SU-DHL-6 (cell line): ENCODE results near the gene NDUFS7.

Experiments
- H2AFZ ChIP-seq: fragments of 200-600 bp; sonication (generic); 2 replicates; pipeline ENCODE4 v1.6.1; 2014; ENCODE audit warnings: low read depth, mild to moderate bottlenecking, moderate library complexity, mixed read lengths, antibody characterized with exemption, low read length; ENCODE audit not compliant: severe bottlenecking
- H3F3A ChIP-seq: fragments of 200-600 bp; shearing (Covaris generic); 2 replicates; pipeline ENCODE4 v1.6.0; 2016; ENCODE audit warnings: antibody characterized with exemption, mild to moderate bottlenecking; ENCODE audit not compliant: insufficient read depth
- H3K27ac ChIP-seq: fragments of 200-600 bp; sonication (generic); 2 replicates; pipeline ENCODE4 v1.5.1; 2016; ENCODE audit warnings: low read depth, mild to moderate bottlenecking, low read length, moderate library complexity, mixed read lengths
- H3K27me3 ChIP-seq: fragments of 200-600 bp; sonication (generic), shearing (Covaris generic); 2 replicates; pipeline ENCODE4 v1.6.0; 2014; ENCODE audit warnings: mild to moderate bottlenecking, low read length
- H3K36me3 ChIP-seq: fragments of 200-600 bp; sonication (generic); 2 replicates; pipeline ENCODE4 v1.6.1; 2014; ENCODE audit warnings: mild to moderate bottlenecking, low read length, mixed read lengths
- H3K4me2 ChIP-seq: fragments of 300-600, 200-600 bp; shearing (Covaris generic), sonication (generic); 2 replicates; pipeline ENCODE4 v1.6.0; 2014; ENCODE audit warnings: low read length, low read depth, mild to moderate bottlenecking; ENCODE audit not compliant: poor library complexity, severe bottlenecking
- H3K4me3 ChIP-seq: fragments of 200-600 bp; sonication (generic); 2 replicates; pipeline ENCODE4 v1.5.1; 2014; ENCODE audit warnings: antibody characterized with exemption, low read length, mild to moderate bottlenecking, mixed read lengths; ENCODE audit not compliant: insufficient read depth, poor library complexity, severe bottlenecking
- H3K79me2 ChIP-seq: fragments of 200-600 bp; sonication (generic); 2 replicates; pipeline ENCODE4 v1.6.1; 2014; ENCODE audit warnings: mild to moderate bottlenecking, low read length, moderate library complexity; ENCODE audit not compliant: insufficient read depth
- H3K9ac ChIP-seq: fragments of 200-600 bp; sonication (generic); 2 replicates; pipeline ENCODE4 v1.7.0; 2014; ENCODE audit warnings: mild to moderate bottlenecking, low read length
- H3K9me2 ChIP-seq: fragments of 200-600 bp; sonication (generic); replicated peaks from 2 replicates; pipeline ENCODE4 v1.6.1; 2014; ENCODE audit warnings: low read length; ENCODE audit not compliant: insufficient read depth
- H3K9me3 ChIP-seq: fragments of 200-600 bp; sonication (generic); 2 replicates; pipeline ENCODE4 v1.6.1; 2014; ENCODE audit warnings: low read length, mixed read lengths; ENCODE audit not compliant: insufficient read depth
- H4K20me1 ChIP-seq: fragments of 200-600 bp; sonication (generic); 2 replicates; pipeline ENCODE4 v1.6.1; 2014; ENCODE audit warnings: low read depth, mild to moderate bottlenecking, antibody characterized with exemption, low read length, moderate library complexity, mixed read lengths
- CTCF ChIP-seq: fragments of 200-600 bp; sonication (generic); IDR thresholded peaks from one replicate; pipeline ENCODE4 v1.5.1; 2017; ENCODE audit warnings: antibody characterized with exemption, mild to moderate bottlenecking, low read length, moderate library complexity; ENCODE audit not compliant: insufficient read depth, poor library complexity, severe bottlenecking
- EZH2phosphoT487 ChIP-seq: fragments of 200-600 bp; sonication (generic), shearing (Covaris generic); conservative IDR thresholded peaks from 2 replicates; pipeline ENCODE4 v1.6.1; 2018; ENCODE audit warnings: mild to moderate bottlenecking, antibody characterized with exemption, low read length, moderate library complexity, mixed read lengths

The NDUFS7 gene

GRCh38 chr19:1351381-1351851 lies 32.3 kb upstream of the NDUFS7 start:
- Histone ChIP-seq H4K20me1 (no peaks in the 10 kb centered on the region), H3K27ac (no peak overlapping the region), H3K27me3 (no peaks in the 10 kb centered on the region), H3K79me2 (no peaks in the 10 kb centered on the region; the same call in 1 of the 2 replicates), H3K4me3 (no peak overlapping the region), H3K9me3 (no peaks in the 10 kb centered on the region), H3K9me2 (no peaks in the 10 kb centered on the region), H3F3A (no peaks in the 10 kb centered on the region), H3K36me3 (no peaks in the 10 kb centered on the region), H2AFZ (no peak overlapping the region), H3K9ac (no peak overlapping the region), H3K4me2 (no peak overlapping the region)
- TF ChIP-seq EZH2phosphoT487 = no peak

- Histone ChIP-seq H3K9me3 (no peaks in the 10 kb centered on the region), H3K27me3 (no peaks in the 10 kb centered on the region), H3K79me2 (no peaks in the 10 kb centered on the region; the same call in 1 of the 2 replicates), H2AFZ (no peak overlapping the region), H3K4me2 (no peak overlapping the region), H3K27ac (no peak overlapping the region), H3K9me2 (no peaks in the 10 kb centered on the region), H4K20me1 (no peaks in the 10 kb centered on the region), H3F3A (no peaks in the 10 kb centered on the region), H3K9ac (no peak overlapping the region), H3K4me3 (no peak overlapping the region), H3K36me3 (0 out of 2 replicates have a peak, but pooled peaks cover 4% of the 10 kb centered on the region)
- TF ChIP-seq EZH2phosphoT487 (no peak), CTCF (no peak)
Observed at GRCh38 chr19:1353144-1353543, 30.6 kb upstream of the NDUFS7 start.

DNA sequence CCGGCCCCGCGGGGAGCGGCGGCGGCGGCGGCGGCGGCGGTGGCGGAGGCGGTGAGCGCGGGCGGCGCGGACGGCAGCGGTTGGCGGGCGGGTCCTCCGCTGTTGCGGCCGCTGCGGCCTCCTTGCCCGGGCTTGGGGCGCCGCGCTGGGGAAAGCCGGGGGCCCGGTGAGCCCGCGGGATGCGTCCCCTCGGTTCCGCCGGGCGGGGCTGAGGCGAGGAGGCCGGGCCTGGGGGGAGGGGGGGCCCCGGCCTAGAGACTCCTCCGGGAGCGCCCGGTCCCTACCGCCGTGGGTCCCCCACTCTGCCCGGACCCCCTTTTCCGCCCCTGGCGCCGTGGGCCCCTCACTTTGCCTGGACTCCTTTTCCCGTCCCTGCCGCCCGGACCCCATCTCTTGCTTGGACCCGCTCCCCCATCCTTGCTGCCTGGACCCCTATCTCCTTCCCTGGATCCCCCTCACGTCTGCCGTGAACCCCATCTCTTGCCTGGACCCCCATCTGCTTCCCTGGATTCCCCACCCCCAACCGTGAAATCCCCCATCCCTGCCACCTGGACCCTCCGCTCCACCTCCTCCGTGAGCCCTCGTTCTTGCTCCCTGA lies 28.6 kb upstream of the NDUFS7 start:
- Histone ChIP-seq H3K9ac (peak overlapping the region; percentile 79), H3K4me3 (peak overlapping the region; percentile 84), H3K4me2 (peak overlapping the region; percentile 79), H3K27me3 (no peaks in the 10 kb centered on the region), H3K9me2 (no peaks in the 10 kb centered on the region), H4K20me1 (no peaks in the 10 kb centered on the region), H2AFZ (peak overlapping the region; percentile 62), H3K36me3 (0 out of 2 replicates have a peak, but pooled peaks cover 7% of the 10 kb centered on the region), H3K9me3 (no peaks in the 10 kb centered on the region), H3K79me2 (no peaks in the 10 kb centered on the region; the same call in 1 of the 2 replicates), H3K27ac (no peak overlapping the region), H3F3A (no peaks in the 10 kb centered on the region)
- no peak for TF ChIP-seq EZH2phosphoT487
- TF ChIP-seq CTCF = no peak
